Measurements from ENCODE around the gene RERE. TPM values are rescaled to one million over a fixed set of nuclear protein-coding genes. Genes with fewer than 3 reads are reported as not detected.

RERE gene
- total and polyA plus RNA-seq, 12 donors: 46.5 to 163 (median 139) TPM

DNA sequence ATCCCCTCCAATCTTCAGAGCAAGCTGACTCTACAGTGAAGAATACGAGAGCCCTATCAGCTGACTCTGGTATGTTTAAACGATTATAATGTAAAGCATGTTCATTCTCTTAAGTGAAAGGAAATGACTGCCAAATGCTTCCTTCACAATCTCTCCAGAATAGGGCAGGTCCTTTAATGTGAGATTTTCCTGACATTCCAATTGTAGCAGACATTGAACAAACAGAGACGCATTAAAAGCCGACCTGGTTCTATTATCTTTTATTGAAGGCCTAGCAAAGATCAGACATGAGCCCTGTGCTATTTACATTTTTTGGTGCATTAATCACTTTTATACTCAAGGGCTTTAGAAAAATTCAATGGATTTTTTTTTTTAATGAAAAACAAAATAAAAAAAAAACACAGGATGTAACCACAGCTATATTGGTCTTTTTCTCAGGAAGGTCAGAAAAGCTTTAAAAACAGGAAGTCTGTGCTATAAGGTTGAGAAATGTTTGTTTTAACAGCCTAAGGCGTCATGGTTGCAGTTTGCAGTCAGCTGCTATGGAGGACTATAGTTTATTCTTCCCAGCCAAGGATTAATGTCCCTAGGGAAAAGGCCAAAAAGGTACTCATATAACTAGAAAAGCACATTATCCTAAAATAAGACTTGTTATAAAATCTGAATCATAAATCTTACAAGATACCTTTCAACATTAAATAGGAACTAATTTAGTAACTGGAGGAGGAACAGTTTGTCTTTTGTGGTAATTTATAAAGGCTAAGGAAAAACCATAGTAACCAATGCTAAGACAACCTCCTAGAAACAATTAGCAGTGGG lies 104.8 kb downstream of the RERE start:
- Histone ChIP-seq H3K27me3 (no peaks in the 10 kb centered on the region), H3K9me3 (no peaks in the 10 kb centered on the region), H3K4me1 (peaks cover 0 to 34% (median 26%) of the 10 kb centered on the region in 9 donors), H3K4me3 (peak overlapping the region in 5 of 10 donors; percentile 3 to 22 (median 11)), H3K27ac (peak overlapping the region in 9 of 10 donors; percentile 18 to 77 (median 55)), H3K36me3 (no peaks in the 10 kb centered on the region)
- 12% methylated on average over 5 of the region's 5 CpGs for WGBS, 2 donors
- no peak for DNase-seq
- intact Hi-C loops (cut with DNase I): no loop called here
- TF ChIP-seq, protein P1, sequence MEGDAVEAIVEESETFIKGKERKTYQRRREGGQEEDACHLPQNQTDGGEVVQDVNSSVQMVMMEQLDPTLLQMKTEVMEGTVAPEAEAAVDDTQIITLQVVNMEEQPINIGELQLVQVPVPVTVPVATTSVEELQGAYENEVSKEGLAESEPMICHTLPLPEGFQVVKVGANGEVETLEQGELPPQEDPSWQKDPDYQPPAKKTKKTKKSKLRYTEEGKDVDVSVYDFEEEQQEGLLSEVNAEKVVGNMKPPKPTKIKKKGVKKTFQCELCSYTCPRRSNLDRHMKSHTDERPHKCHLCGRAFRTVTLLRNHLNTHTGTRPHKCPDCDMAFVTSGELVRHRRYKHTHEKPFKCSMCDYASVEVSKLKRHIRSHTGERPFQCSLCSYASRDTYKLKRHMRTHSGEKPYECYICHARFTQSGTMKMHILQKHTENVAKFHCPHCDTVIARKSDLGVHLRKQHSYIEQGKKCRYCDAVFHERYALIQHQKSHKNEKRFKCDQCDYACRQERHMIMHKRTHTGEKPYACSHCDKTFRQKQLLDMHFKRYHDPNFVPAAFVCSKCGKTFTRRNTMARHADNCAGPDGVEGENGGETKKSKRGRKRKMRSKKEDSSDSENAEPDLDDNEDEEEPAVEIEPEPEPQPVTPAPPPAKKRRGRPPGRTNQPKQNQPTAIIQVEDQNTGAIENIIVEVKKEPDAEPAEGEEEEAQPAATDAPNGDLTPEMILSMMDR (IDR thresholded peaks at IDR 0.05): no peak
- ATAC-seq: peak in 7 of 8 donors; percentile 33 to 75 (median 68)

DNA sequence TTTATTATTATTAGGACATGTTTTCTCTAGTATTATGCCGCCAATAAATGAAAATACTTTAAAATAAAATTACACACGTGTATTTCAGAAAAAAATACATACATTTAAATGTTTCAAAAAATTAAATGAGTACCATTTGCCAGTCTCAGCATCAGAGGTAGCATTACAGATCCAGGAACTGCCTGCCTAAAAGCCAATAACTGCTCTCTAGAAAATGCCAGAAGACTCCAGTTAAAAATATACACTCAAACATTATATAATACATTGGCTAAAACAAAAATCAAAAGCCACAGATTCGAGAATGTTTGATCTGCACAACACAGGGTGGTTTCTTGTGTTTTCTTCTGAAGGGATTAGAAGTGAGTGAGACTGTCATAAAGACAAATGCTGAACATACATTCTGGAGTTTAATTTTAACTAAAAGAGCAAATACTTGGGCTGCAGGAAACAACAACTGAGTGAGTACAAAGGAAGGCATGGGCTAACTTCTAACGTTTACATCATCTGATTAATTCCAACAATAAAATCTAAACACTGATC lies 105.5 kb downstream of the RERE start:
- peak overlapping the region in 9 of 10 donors; percentile 18 to 77 (median 55) for H3K27ac ChIP-seq
- ATAC-seq (peak in 2 of 8 donors; percentile 10 to 27), DNase-seq (no peak)
- no peaks in the 10 kb centered on the region for H3K36me3 ChIP-seq
- H3K27me3 ChIP-seq: no peaks in the 10 kb centered on the region
- intact Hi-C loops (cut with DNase I): no loop called here
- H3K4me1 ChIP-seq: peaks cover 4 to 41% (median 32%) of the 10 kb centered on the region in 9 donors
- TF ChIP-seq, protein P1 (IDR thresholded peaks at IDR 0.05): no peak
- WGBS, 2 donors: 40 to 41% methylated on average over 4 of the region's 4 CpGs
- peak overlapping the region in 4 of 10 donors; percentile 6 to 22 (median 13) for H3K4me3 ChIP-seq
- no peaks in the 10 kb centered on the region for H3K9me3 ChIP-seq

DNA sequence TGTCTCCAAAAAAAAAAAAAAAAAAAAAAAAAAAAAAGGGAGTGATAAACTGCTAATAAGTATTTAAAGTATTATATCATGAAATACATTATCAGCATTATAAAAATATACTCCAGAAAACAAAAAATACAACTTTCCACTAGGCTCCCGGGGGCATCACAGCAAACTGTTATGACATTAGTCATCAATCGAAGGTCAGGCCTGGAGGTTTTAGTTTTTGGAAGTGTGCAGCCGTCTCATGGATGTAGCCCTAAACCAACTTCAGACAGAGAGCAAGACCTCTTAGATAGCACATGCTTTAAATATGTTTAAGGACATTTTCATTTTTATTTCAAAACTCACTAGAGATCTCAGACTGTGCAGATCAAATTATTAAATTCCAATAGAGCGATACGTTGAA lies 106.3 kb downstream of the RERE start:
- TF ChIP-seq, protein P1 (IDR thresholded peaks at IDR 0.05): no peak
- WGBS, 2 donors: 71 to 82% methylated on average over 5 of the region's 5 CpGs
- intact Hi-C loops (cut with DNase I): no loop called here
- Histone ChIP-seq H3K9me3 (no peaks in the 10 kb centered on the region), H3K27ac (no peak overlapping the region), H3K4me1 (peaks cover 4 to 45% (median 36%) of the 10 kb centered on the region in 9 donors), H3K4me3 (no peak overlapping the region), H3K36me3 (no peaks in the 10 kb centered on the region), H3K27me3 (no peaks in the 10 kb centered on the region)
- DNase-seq: no peak
- ATAC-seq: no peak

DNA sequence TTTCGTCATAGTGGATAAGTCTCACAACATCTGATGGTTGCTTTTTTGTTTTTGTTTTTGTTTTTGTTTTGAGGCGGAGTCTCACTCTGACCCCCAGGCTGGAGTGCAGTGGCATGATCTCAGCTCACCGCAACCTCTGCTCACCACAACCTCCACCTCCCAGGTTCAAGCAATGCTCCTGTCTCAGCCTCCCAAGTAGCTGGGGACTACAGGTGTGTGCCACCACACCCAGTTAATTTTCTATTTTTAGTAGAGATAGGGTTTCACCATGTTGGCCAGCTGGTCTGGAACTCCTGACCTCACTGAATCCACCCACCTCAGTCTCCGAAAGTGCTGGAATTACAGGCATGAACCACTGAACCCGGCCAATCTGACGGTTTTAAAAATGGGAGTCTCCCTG lies 109.2 kb downstream of the RERE start:
- Histone ChIP-seq H3K27me3 (no peaks in the 10 kb centered on the region), H3K4me1 (peaks cover 4 to 58% (median 37%) of the 10 kb centered on the region in 9 donors), H3K9me3 (no peaks in the 10 kb centered on the region), H3K4me3 (no peak overlapping the region), H3K36me3 (no peaks in the 10 kb centered on the region), H3K27ac (peak overlapping the region in 1 of 10 donors; percentile 46)
- ATAC-seq: no peak
- 96 to 97% methylated on average over 6 of the region's 6 CpGs for WGBS, 2 donors
- TF ChIP-seq, protein P1 (IDR thresholded peaks at IDR 0.05): no peak
- DNase-seq: no peak
- intact Hi-C loops (cut with DNase I): loop anchor here in 3 of 10 donors (10.0 kb wide), 3 partner anchors 283 to 683 kb away; partner anchors contain the start of gene ERRFI1 (in 1 of the 3)
